ENCODE measurements around the gene BMP7.

The BMP7 gene

DNA sequence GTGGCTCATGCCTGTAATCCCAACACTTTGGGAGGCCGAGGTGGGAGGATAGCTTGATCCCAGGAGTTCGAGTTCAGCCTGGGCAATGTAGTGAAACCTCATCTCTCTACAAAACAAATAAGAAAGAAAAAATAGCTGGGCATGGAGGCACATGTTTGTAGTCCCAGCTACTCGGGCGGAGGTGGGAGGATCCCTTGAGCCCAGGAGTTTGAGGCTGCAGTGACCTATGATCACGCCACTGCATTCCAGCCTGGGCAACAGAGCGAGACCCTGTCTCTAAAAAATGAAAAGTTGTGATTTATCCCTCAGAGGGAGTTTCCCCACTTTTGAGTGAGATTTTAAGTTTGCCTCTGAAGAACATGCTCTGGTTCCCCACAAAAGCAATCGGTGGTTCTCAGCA, 17.4 kb upstream of the BMP7 start (continued):
- no peak for TF ChIP-seq ZNF280D (tag by site-specific recombination; IDR thresholded peaks at IDR 0.05)
- TF ChIP-seq KLF8 (tag by site-specific recombination; IDR thresholded peaks at IDR 0.05) = no peak
- no peak for TF ChIP-seq ZNF280C (tag by site-specific recombination; IDR thresholded peaks at IDR 0.05)

DNA sequence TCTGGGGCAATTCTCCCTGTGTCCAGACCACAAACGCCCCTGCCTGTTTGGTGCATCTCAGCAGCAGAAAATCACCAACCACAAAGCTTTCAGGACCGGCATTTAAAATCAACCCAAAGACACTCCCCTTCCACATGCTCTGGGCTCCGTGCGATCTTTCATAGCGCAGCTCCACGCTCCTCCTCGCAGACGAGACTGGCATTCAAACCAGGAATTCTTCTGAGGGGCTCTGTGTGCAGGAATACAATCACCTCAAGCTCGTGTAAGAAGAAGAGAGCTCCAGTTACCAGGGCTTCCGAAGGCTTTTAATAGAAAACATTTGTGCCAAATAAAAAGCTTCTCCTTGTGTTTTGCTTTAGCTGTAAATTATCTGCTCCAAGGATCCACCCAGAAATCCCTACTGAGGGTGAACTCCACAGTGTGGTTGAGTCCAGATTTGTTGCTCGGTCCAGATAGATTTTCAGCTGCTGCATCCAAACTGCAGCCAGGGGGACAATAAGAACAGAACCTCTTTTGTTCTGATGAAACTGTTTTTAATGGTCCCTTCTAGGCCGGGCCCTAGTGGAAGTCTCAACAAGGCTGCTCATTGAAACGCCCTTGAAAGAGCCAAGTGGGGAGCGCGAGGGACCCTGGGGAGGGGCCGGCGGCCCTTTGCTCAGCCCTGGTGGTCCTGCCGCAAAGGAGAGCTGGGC, 16.4 kb upstream of the BMP7 start:
- POLR2A ChIA-PET = no interaction called here
- Histone ChIP-seq H3K4me3 (ENCODE audit: low read depth, low read length) (no peak overlapping the region), H3K9me3 (ENCODE audit: control insufficient read depth, insufficient read depth, low read depth, low read length) (no peaks in the 10 kb centered on the region), H3K27ac (ENCODE audit: extremely low read depth, low read depth, low read length) (no peak overlapping the region), H3K4me1 (ENCODE audit: control insufficient read depth, insufficient read depth, low read length) (no peaks in the 10 kb centered on the region), H3K36me3 (ENCODE audit: control insufficient read depth in 2 of 2, insufficient read depth in 1 of 2, low read length in 2 of 2) (no peaks in the 10 kb centered on the region)
- TF ChIP-seq ZNF704 (tag by site-specific recombination; IDR thresholded peaks at IDR 0.05) (no peak), ZNF558 (tag by site-specific recombination; IDR thresholded peaks at IDR 0.05) (no peak), PRDM10 (tag by site-specific recombination; IDR thresholded peaks at IDR 0.05) (no peak), AEBP2 (tag by site-specific recombination; IDR thresholded peaks at IDR 0.05; ENCODE audit: borderline replicate concordance) (no peak), ZNF366 (tag by site-specific recombination; conservative IDR thresholded peaks at IDR 0.05) (no peak), HOXD13 (CRISPR knock-in tag; IDR thresholded peaks at IDR 0.05; ENCODE audit: borderline replicate concordance) (no peak), KLF8 (tag by site-specific recombination; IDR thresholded peaks at IDR 0.05) (no peak), ZNF2 (tag by site-specific recombination; IDR thresholded peaks at IDR 0.05) (no peak)
- TF ChIP-seq, protein P1, sequence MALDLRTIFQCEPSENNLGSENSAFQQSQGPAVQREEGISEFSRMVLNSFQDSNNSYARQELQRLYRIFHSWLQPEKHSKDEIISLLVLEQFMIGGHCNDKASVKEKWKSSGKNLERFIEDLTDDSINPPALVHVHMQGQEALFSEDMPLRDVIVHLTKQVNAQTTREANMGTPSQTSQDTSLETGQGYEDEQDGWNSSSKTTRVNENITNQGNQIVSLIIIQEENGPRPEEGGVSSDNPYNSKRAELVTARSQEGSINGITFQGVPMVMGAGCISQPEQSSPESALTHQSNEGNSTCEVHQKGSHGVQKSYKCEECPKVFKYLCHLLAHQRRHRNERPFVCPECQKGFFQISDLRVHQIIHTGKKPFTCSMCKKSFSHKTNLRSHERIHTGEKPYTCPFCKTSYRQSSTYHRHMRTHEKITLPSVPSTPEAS (tag by site-specific recombination; IDR thresholded peaks at IDR 0.05) = no peak
- CTCF ChIA-PET = interaction anchor here (0.6 to 1.4 kb wide), 3 partner anchors 9 to 193 kb away, joined by 3 read pairs; no protein-coding TSS in a partner anchor
